ENCODE results near the gene ZNF428.
"Not testable (repeated sequence)": the region's sequence is repeated elsewhere in the genome, so short reads cannot be mapped to it uniquely, and the experiment has no call there.

Gene ZNF428

DNA sequence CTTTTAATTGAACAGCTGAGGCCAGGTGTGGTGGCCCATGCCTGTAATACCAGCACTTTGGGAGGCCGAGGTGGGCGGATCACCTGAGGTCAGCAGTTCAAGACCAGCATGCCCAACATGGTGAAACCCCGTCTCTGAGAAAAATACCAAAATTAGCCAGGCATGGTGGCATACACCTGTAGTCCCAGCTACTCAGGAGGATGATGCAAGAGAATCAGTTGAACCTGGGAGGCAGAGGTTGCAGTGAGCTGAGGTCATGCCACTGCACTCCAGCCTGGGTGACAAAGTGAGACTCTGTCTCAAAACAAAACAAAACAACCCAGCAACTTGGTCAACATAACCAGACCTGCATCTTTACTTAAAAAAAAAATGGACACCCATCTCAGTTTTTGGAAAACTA is 32.4 kb downstream of the ZNF428 start:
- not testable (repeated sequence) for H3K4me3 Mint-ChIP-seq, H3K36me3 Mint-ChIP-seq, H3K27me3 Mint-ChIP-seq, H3K27ac Mint-ChIP-seq, H3K9me3 Mint-ChIP-seq, DNase-seq
- CTCF ChIA-PET: interaction anchor here (1.3 kb wide), 1 partner anchor 33 kb away, joined by 3 read pairs; no protein-coding TSS in a partner anchor
- peaks cover 25% of the 10 kb centered on the region for H3K4me1 Mint-ChIP-seq

DNA sequence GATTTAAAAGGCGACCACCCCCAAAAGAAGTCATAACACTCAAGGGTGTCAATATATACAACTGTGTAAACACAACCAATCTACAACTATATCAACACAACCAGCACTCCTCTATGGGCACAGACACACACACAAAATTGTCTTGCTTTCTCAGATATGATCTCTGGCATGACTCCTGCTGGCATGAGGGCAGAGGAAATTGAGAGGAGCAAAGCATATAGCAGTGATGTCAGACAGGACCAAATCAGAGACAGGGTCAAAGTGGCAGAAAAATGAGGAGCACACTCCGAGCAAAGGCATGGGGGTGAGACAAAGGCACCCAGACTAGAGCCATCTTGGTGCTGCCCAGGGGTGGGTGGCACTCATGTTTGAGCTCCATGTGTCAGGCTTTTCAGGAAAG is 33.1 kb downstream of the ZNF428 start:
- H3K36me3 Mint-ChIP-seq: peaks cover 10% of the 10 kb centered on the region
- no peaks in the 10 kb centered on the region for H3K9me3 Mint-ChIP-seq

DNA sequence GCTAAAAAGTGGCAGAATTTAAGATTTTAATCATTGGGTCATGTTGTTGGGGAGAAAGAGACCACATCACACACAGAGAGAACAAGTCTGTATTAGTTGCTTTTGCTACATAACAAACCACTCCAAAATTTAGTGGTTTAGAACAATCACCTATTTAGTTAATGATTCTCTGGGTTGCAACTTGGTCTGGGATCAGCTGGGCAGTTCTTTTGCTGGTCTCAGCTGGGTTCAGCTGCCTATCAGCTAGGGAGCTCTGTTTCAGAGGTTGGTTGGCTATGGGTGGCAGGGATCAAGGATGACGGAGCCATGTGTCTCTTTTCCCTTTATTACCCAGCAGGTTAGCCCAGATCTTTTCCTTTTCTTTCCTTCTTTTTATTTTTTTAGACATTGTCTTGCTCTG is 34.9 kb downstream of the ZNF428 start:
- no peak for DNase-seq
- CTCF ChIA-PET: interaction anchor here (1.1 to 6.4 kb wide), 4 partner anchors 11 to 225 kb away, joined by 3 to 40 read pairs (median 4); partner anchors contain the start of genes IRGQ and ZNF576
- peaks cover 6% of the 10 kb centered on the region for H3K27me3 Mint-ChIP-seq
- no peaks in the 10 kb centered on the region for H3K9me3 Mint-ChIP-seq
- H3K27ac Mint-ChIP-seq: no peak overlapping the region
- peaks cover under 1% of the 10 kb centered on the region for H3K36me3 Mint-ChIP-seq
- peaks cover 20% of the 10 kb centered on the region for H3K4me1 Mint-ChIP-seq
- H3K4me3 Mint-ChIP-seq: no peak overlapping the region

More for the DNA sequence above, 33.1 kb downstream of the ZNF428 start:
- Mint-ChIP-seq H3K4me3 (no peak overlapping the region), H3K4me1 (peaks cover 27% of the 10 kb centered on the region), H3K27me3 (no peaks in the 10 kb centered on the region), H3K27ac (no peak overlapping the region)
- CTCF ChIA-PET: interaction anchor here (1.3 kb wide), 1 partner anchor 32 kb away, joined by 3 read pairs; no protein-coding TSS in a partner anchor
- no peak for DNase-seq

DNA sequence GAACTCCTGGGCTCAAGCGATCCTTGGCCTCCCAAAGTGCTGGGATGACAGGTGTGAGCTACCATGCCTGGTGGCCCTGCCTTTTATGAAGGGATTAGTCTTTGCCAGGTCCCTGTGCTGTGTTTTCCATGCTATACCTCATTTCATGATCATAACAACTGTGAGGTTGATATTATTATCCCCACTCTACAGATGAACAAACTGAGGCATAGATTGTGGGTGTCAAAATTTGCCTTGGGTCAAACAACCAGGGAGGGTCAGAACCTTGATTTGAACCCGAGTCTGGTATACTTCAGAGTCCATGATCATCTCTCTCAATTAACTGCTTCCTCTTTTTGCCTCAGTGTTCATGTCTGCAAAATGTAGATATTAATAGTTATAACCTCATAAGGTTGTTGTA is 36.9 kb downstream of the ZNF428 start:
- CTCF ChIA-PET: interaction anchor here (6.4 kb wide), 1 partner anchor 13 kb away, joined by 40 read pairs; the partner anchor contains the start of genes IRGQ and ZNF576
- no peak overlapping the region for H3K27ac Mint-ChIP-seq
- H3K27me3 Mint-ChIP-seq: peaks cover 20% of the 10 kb centered on the region
- DNase-seq: no peak
- H3K36me3 Mint-ChIP-seq: no peaks in the 10 kb centered on the region
- H3K4me3 Mint-ChIP-seq: no peak overlapping the region
- H3K4me1 Mint-ChIP-seq: peaks cover 25% of the 10 kb centered on the region
- no peaks in the 10 kb centered on the region for H3K9me3 Mint-ChIP-seq

DNA sequence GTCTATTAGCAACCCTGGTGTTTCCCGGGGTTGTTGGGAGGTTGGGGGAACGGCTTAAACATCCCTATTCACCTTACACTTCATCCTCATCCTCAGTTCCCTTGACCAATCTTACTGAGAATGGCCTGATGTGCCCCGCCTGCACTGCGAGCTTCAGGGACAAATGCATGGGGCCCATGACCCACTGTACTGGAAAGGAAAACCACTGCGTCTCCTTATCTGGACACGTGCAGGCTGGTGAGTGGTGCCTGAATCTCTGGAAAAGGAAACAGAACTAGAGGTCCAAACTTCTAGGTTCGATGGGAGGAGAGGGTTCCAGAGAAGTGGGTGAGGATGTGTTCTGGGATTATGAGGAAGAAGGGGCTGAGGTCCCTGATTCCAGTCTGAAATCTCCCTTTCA is 38.0 kb downstream of the ZNF428 start:
- no peak for DNase-seq
- Mint-ChIP-seq H3K27ac (peak overlapping the region; percentile 25), H3K27me3 (peaks cover 24% of the 10 kb centered on the region), H3K36me3 (no peaks in the 10 kb centered on the region), H3K4me1 (peaks cover 32% of the 10 kb centered on the region), H3K9me3 (no peaks in the 10 kb centered on the region), H3K4me3 (peak overlapping the region; percentile 86)
- CTCF ChIA-PET: interaction anchor here (6.4 kb wide), 1 partner anchor 14 kb away, joined by 40 read pairs; the partner anchor contains the start of genes IRGQ and ZNF576

DNA sequence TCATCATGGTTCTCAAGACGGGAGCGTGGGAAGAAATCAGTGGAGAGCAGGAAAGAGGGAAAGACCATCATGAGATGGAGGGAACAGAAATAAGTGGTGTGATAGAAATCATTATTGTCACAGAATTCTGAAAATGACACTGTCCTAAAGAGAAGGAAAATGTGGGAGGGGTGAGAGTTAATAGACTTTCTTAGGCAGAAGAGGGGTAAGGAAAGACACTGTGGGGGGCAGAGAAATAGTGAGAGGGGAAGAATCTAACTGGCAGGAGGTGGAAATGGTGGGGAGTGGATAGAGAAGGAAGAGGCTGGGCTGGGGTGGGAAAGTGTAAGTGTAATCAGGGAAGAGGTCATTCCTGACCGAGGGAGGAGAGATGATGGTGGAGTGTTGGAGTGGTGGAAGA is 40.6 kb downstream of the ZNF428 start:
- peaks cover 40% of the 10 kb centered on the region for H3K4me1 Mint-ChIP-seq

DNA sequence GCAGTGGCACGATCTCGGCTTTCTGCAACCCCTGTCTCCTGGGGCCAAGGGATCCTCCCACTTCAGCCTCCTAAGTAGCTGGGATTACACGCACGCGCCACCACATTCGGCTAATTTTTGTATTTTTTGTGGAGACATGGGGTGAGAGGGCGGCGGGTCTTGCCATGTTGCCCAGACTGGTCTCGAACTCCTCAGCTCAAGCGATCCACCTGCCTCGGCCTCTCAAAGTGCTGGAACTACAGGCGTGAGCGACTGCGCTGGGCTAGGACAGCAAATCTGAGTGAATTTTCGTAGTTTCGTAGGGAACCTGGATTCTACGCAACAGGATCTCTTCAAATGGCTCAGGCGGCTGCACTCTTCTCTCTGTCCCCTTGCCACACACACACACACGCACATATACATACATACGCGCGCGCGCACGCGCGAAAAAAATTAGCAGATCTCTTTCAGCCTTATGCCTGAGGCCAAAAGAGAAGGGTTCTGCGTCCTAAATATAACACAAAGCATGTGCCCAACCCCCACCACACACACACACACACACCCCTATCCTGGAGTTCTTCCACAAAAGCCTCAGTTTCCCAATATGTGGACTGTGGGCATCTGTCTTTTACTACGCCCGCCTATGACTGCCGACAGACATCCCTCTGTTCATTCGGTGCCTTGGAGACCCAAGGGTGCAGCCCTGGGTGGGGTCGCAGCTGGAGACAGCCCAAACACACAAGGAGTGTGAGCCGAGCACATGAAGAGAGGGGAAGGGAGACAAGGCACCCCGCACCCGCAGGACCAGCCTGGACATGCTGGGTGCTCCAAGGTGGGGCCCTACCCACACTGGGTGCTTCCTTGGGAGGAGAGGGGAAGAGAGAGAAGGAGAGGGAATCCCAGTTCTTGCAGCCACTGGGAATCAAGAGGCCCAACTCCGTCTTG is 43.2 kb downstream of the ZNF428 start:
- no peak for DNase-seq
- peaks cover 45% of the 10 kb centered on the region for H3K4me1 Mint-ChIP-seq
- H3K9me3 Mint-ChIP-seq: no peaks in the 10 kb centered on the region
- H3K36me3 Mint-ChIP-seq: peaks cover 9% of the 10 kb centered on the region
- H3K27ac Mint-ChIP-seq: peak overlapping the region; percentile 74
- H3K27me3 Mint-ChIP-seq: peaks cover 24% of the 10 kb centered on the region
- H3K4me3 Mint-ChIP-seq: peak overlapping the region; percentile 52
- CTCF ChIA-PET: interaction anchor here (2.6 to 4.5 kb wide), 2 partner anchors 20 kb away, joined by 24 to 28 read pairs; partner anchors contain the start of genes IRGQ and ZNF576

More for the DNA sequence above, 40.6 kb downstream of the ZNF428 start:
- Mint-ChIP-seq H3K4me3 (no peak overlapping the region), H3K9me3 (no peaks in the 10 kb centered on the region), H3K27ac (no peak overlapping the region), H3K36me3 (peaks cover 2% of the 10 kb centered on the region), H3K27me3 (peaks cover 24% of the 10 kb centered on the region)
- DNase-seq: no peak
- CTCF ChIA-PET: interaction anchor here (0.9 kb wide), 1 partner anchor 16 kb away, joined by 5 read pairs; no protein-coding TSS in a partner anchor

DNA sequence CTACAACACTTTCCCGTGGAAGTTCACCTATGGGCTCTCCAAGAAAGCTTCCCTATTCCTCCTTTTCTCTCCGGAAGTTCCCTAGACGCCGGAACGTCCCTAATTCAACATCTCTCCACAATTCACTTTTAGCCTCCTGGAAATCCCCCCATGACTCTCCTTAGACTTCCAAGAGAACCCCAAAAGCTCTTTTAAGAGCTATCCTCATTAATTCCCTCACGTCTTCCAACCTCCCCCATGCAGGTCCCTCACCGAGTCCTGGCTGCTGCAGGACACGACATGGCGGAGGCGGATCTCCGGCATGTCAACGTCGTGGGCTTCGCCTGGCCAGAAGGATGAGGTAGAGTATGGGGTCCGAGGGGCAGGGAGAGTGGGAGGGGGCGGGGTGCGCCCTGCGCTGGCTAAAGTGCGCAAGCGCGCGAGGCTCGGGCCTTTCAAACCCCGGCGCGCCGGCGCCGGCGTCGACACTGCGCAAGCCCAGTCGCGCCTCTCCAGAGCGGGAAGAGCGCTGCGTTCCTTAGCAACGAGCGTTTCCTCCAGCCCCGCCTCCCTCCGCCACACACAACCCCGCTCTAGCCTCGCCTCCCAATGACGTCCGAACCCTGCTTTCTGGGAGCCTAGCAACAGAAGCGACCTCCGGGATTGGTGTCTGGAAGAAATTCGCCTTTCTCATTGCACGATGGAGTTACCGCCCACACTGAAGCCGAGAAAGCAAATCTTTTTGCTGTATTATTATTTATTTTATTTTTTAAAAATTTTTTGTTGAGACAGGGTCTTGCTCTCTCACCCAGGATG is 44.1 kb downstream of the ZNF428 start, which contains the start of the genes PINLYP and XRCC1:
Gene PINLYP (plus strand): TSS at position 646 of the 795 bp plus-strand sequence. CDS start 1,391 bp downstream, outside the sequence.
Gene XRCC1 (minus strand): TSS at position 372 of the 795 bp plus-strand sequence. CDS start 69 bp downstream, at position 303.
- Mint-ChIP-seq H3K4me1 (peaks cover 47% of the 10 kb centered on the region), H3K4me3 (peak within 1 kb of the TSS; percentile 97), H3K36me3 (peaks cover 11% of the 10 kb centered on the region), H3K9me3 (no peaks in the 10 kb centered on the region), H3K27me3 (peaks cover 24% of the 10 kb centered on the region), H3K27ac (peak within 1 kb of the TSS; percentile 90)
- peak; percentile 99 for DNase-seq
- CTCF ChIA-PET: interaction anchor here (1.4 to 4.5 kb wide), 3 partner anchors 19 to 128 kb away, joined by 4 to 28 read pairs (median 24); partner anchors contain the start of genes IRGQ and ZNF576

DNA sequence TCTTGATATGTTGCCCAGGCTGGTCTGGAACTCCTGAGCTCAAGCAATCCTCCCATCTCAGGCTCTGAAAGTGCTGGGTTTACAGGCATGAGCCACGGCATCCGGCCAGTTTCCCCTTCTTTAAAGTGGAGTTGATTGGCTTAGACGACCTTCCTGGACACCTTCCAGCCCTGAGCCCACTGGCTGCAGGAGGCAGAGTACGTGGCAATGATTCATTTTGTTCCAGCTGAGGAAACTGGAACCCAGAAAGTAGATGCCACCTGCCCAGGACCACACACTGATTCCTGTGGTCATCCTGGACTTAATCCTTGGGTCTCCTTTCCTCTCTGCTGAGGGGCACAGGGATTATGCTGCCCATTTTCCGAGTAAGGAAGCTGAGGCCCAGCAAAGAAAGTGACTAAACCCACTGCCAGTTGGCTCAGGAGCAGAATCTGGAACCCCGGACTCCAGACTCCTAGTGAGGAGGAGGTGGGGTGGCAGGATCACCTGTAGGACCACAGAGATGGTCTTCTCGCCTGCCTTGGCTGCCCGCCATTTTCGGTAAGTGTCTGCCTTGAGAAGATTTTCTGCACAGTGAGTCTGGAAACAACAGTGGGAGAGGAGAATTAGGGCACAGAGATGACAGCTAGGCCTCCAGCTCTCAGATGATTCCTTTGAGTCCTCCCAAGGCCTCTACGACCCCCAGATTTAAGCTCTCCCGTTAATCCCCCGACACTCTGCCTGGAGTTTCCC is 44.8 kb downstream of the ZNF428 start:
- Mint-ChIP-seq H3K36me3 (peaks cover 14% of the 10 kb centered on the region), H3K27me3 (peaks cover 19% of the 10 kb centered on the region), H3K4me3 (peak overlapping the region; percentile 97), H3K27ac (peak overlapping the region; percentile 90), H3K4me1 (peaks cover 45% of the 10 kb centered on the region), H3K9me3 (no peaks in the 10 kb centered on the region)
- CTCF ChIA-PET: interaction anchor here (0.7 to 4.5 kb wide), 4 partner anchors 9 to 128 kb away, joined by 3 to 28 read pairs (median 14); partner anchors contain the start of genes IRGQ and ZNF576
- DNase-seq: no peak

DNA sequence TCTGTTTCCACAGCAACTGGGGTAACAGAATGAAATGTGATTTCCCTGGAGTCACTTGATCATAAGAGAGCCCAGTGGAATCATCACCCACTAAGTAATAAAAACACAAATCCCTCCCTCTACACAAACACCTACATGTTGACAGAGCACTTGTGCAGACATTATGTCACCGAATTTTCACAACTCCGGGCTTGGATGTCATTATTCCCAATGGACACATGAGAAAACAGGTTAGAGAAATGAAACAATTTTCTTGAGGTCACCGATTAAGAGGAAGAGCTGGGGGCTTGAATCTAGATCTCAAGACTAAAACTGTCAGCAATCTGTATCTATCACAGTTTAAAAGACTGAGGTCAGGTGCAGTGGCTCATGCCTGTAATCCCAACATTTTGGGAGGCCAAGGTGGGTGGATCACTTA is 47.2 kb downstream of the ZNF428 start:
- no peak for DNase-seq
- no peak overlapping the region for H3K4me3 Mint-ChIP-seq
- no peaks in the 10 kb centered on the region for H3K9me3 Mint-ChIP-seq
- H3K27me3 Mint-ChIP-seq: peaks cover 3% of the 10 kb centered on the region
- peaks cover 14% of the 10 kb centered on the region for H3K36me3 Mint-ChIP-seq
- CTCF ChIA-PET: interaction anchor here (1.8 kb wide), 1 partner anchor 17 kb away, joined by 10 read pairs; no protein-coding TSS in a partner anchor
- no peak overlapping the region for H3K27ac Mint-ChIP-seq
- peaks cover 38% of the 10 kb centered on the region for H3K4me1 Mint-ChIP-seq

DNA sequence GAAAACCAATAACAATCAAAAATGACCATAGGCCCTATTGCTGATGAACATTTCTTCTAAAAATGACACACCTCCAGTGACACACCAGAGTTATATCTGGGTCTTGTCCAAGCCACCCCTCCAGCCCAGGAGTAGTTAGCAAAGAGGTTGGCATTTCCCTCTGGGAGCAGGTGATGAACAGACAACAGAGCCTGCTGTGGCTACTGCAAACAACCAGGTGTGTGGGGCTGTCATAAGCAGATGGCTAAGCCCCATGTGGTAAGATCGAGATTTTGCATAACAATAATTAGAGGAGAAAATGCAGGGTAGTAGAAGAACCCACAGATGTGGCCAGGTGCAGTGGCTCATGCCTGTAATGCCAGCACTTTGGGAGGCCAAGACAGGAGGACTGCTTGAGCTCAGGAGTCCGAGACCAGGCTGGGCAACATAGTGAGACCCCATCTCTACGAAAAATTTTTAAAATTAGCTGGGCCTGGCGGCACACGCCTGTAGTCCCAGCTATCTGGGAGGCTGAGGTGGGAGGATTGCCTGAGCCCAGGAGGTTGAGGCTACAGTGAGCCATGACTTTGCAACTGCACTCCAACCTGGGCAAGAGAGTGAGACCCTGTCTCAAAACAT is 49.1 kb downstream of the ZNF428 start:
- H3K9me3 Mint-ChIP-seq: no peaks in the 10 kb centered on the region
- peaks cover 13% of the 10 kb centered on the region for H3K36me3 Mint-ChIP-seq
- no peak for DNase-seq
- CTCF ChIA-PET: interaction anchor here (1.3 kb wide), 1 partner anchor 15 kb away, joined by 5 read pairs; no protein-coding TSS in a partner anchor
- H3K27ac Mint-ChIP-seq: peak overlapping the region; percentile 42
- H3K4me1 Mint-ChIP-seq: peaks cover 25% of the 10 kb centered on the region
- H3K4me3 Mint-ChIP-seq: no peak overlapping the region
- no peaks in the 10 kb centered on the region for H3K27me3 Mint-ChIP-seq

DNA sequence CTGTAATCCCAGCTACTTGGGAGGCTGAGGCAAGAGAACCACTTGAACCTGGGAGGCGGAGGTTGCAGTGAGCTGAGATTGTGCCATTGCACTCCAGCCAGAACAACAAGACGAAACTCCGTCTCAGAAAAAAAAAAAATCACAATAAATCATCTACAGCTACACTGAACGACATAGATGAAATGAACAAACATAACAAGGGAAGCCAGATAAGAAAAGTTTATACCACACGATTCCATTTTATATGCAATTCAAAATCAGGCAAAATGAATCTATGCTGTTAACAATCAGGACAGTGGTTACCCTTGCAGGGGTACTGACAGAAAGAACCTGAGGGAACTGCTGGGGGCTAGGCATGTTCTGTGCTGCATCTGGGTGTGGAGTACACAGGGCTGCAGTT is 49.8 kb downstream of the ZNF428 start:
- Mint-ChIP-seq H3K27me3 (no peaks in the 10 kb centered on the region), H3K4me1 (peaks cover 25% of the 10 kb centered on the region), H3K27ac (peak overlapping the region; percentile 21), H3K9me3 (no peaks in the 10 kb centered on the region), H3K4me3 (no peak overlapping the region), H3K36me3 (peaks cover 12% of the 10 kb centered on the region)
- DNase-seq: no peak
- CTCF ChIA-PET: interaction anchor here (1.5 kb wide), 1 partner anchor 14 kb away, joined by 9 read pairs; no protein-coding TSS in a partner anchor

Data from activated naive CD4-positive, alpha-beta T cell treated with anti-CD3 and anti-CD28 coated beads, Interleukin-2, amount 10 ng/mL, durations not matched to agents 7 days and 5 days (primary cell).